Endothelial cell of coronary artery (primary cell): ENCODE data around the gene DOHH. TPM values are rescaled to one million over a fixed set of nuclear protein-coding genes. Genes with fewer than 3 reads are reported as not detected.

Experiments
- total RNA-seq: library from RNA; depleted of rRNA; stranded (reverse); fragments of >200 nt; gene quantifications from 2 replicates; pipeline ENCODE4 v1.2.3, GENCODE V29; 2014

Gene DOHH
- total RNA-seq = 11.4 and 14.6 TPM in 2 replicates

GRCh38 chr19:3500429-3501101 lies at the start of gene DOHH:
DOHH (minus strand) TSS chr19:3500674; CDS start chr19:3496814, 3,860 bp downstream.

GRCh38 chr19:3538965-3539755 lies 38.7 kb upstream of the DOHH start, which contains the start of gene TEKTIP1:
TEKTIP1 (plus strand) TSS chr19:3539174; CDS start chr19:3539178, 4 bp downstream.

GRCh38 chr19:3505598-3506383 lies 5.3 kb upstream of the DOHH start, which contains the start of gene FZR1:
FZR1 (plus strand) TSS chr19:3506311; CDS start chr19:3522990, 16,679 bp downstream.

GRCh38 chr19:3483226-3483628 lies 17.2 kb downstream of the DOHH start, which contains the start of gene SMIM44:
SMIM44 (minus strand) TSS chr19:3483441; CDS start chr19:3483403, 38 bp downstream.

GRCh38 chr19:3480383-3481091 lies 19.9 kb downstream of the DOHH start, which contains the start of gene SMIM24:
SMIM24 (minus strand) TSS chr19:3480525; CDS start chr19:3480463, 62 bp downstream.

Other genes starting within 250 kb of the DOHH start
- 24.3 and 43.8 TPM in 2 replicates for gene NFIC, start 134.1 kb downstream of the DOHH start, total RNA-seq
- gene SMIM24, start 20.1 kb downstream of the DOHH start, total RNA-seq = not detected in 2 replicates
- not detected in 2 replicates for gene SMIM44, start 17.2 kb downstream of the DOHH start, total RNA-seq
- 40.9 and 42.4 TPM in 2 replicates for gene FZR1, start 5.6 kb upstream of the DOHH start, total RNA-seq
- not detected in 2 replicates for gene TEKTIP1, start 38.5 kb upstream of the DOHH start, total RNA-seq
- gene MFSD12, start 56.9 kb upstream of the DOHH start, total RNA-seq = 67.7 and 122 TPM in 2 replicates
- 77.0 and 78.4 TPM in 2 replicates for gene HMG20B, start 72.3 kb upstream of the DOHH start, total RNA-seq
- gene GIPC3, start 84.8 kb upstream of the DOHH start, total RNA-seq = 0.19 and 0.27 TPM in 2 replicates
- gene TBXA2R, start 106.2 kb upstream of the DOHH start, total RNA-seq = 0.63 and 1.2 TPM in 2 replicates
- gene CACTIN, start 126.1 kb upstream of the DOHH start, total RNA-seq = 31.2 and 34.4 TPM in 2 replicates
- gene PIP5K1C, start 199.8 kb upstream of the DOHH start, total RNA-seq = 17.5 and 34.1 TPM in 2 replicates
- gene TJP3, start 207.7 kb upstream of the DOHH start, total RNA-seq = not detected in 2 replicates